Calu3 (cell line): ENCODE data around the gene RRP1. TPM values are rescaled to one million over a fixed set of nuclear protein-coding genes. Genes with fewer than 3 reads are reported as not detected.

Source experiments
- BruUV-seq: library from RNA; stranded (reverse); fragments of 400-500 nt; replicated peaks from 2 replicates; lab custom pipeline; 2021; lab: Mats Ljungman, UMichigan
- CTCF ChIA-PET: fragments of 300-600 bp; sonication (Branson Sonifier 250); formaldehyde crosslinking; loops from one replicate; lab custom pipeline; 2022; ENCODE audit warnings: antibody characterized with exemption; lab: Charles Lee
- DNase-seq: peaks from one replicate; pipeline ENCODE4 v3.0.0; 2022
- H3K27ac Mint-ChIP-seq: one replicate; pipeline ENCODE4 v1.8.0; 2022; ENCODE audit warnings: mixed read lengths; ENCODE audit not compliant: unreplicated experiment
- H3K27me3 Mint-ChIP-seq: one replicate; pipeline ENCODE4 v1.8.0; 2022; ENCODE audit warnings: mixed read lengths; ENCODE audit not compliant: unreplicated experiment
- H3K36me3 Mint-ChIP-seq: one replicate; pipeline ENCODE4 v1.8.0; 2022; ENCODE audit warnings: mild to moderate bottlenecking, moderate library complexity, mixed read lengths; ENCODE audit not compliant: insufficient read depth, unreplicated experiment
- H3K4me1 Mint-ChIP-seq: one replicate; pipeline ENCODE4 v1.8.0; 2022; ENCODE audit warnings: mild to moderate bottlenecking, low read depth, mixed read lengths; ENCODE audit not compliant: unreplicated experiment
- H3K4me3 Mint-ChIP-seq: one replicate; pipeline ENCODE4 v1.8.0; 2022; ENCODE audit warnings: mild to moderate bottlenecking, low read depth, moderate library complexity, mixed read lengths; ENCODE audit not compliant: unreplicated experiment
- H3K9me3 Mint-ChIP-seq: one replicate; pipeline ENCODE4 v1.8.0; 2022; ENCODE audit warnings: low read depth, mixed read lengths; ENCODE audit not compliant: unreplicated experiment
- CTCF ChIP-seq: fragments of 200-600 bp; IDR thresholded peaks from one replicate; pipeline ENCODE4 v1.8.0; 2022; ENCODE audit warnings: antibody characterized with exemption; ENCODE audit not compliant: unreplicated experiment
- intact Hi-C: fragments of 100-400 bp; cut with micrococcal nuclease; formaldehyde crosslinking; loops from one replicate; pipeline ENCODE4 v1.10.0; 2022; ENCODE audit not compliant: unreplicated experiment
- total RNA-seq: library from RNA; stranded (reverse); gene quantifications from 2 replicates; pipeline ENCODE4 v1.2.3, GENCODE V29; 2022

The RRP1 gene
- total RNA-seq, 1 experiment from 2014 or later = 37.2 TPM

DNA sequence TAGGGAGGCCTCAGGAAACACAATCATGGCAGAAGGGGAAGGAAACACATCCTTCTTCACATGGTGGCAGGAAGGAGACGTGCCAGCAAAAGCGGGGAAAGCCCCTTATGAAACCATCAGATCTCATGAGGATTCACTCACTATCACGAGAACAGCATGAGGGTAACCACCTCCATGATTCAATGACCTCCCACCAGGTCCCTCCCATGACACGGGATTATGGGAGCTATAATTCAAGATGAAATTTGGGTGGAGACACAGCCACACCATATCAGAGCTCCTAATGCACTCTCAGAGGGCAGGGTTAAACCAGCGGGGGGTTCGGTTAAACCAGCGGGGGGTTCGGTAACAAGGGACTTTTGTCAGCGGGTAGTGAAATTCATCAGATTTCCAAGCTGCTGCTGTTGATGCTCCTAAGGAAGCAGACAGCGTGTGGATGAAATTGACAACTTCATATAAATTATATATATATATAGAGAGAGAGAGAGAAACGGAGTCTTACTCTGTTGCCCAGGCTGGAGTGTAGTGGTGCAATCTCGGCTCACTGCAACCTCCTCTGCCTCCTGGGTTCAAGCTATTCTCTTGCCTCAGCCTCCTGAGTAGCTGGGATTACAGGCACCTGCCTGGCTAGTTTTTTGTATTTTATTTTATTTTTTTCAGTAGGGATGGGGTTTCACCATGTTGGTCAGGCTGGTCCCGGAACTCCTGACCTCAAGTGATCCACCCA, 17.5 kb upstream of the RRP1 start:
- intact Hi-C loops = no loop called here
- peaks cover 78% of the 10 kb centered on the region for H3K36me3 Mint-ChIP-seq
- no peaks in the 10 kb centered on the region for H3K27me3 Mint-ChIP-seq
- no TSS peak for BruUV-seq
- no peak for TF ChIP-seq CTCF
- peaks cover 19% of the 10 kb centered on the region for H3K4me1 Mint-ChIP-seq
- peak overlapping the region; percentile 50 for H3K27ac Mint-ChIP-seq
- H3K4me3 Mint-ChIP-seq = no peak overlapping the region
- no peak for DNase-seq
- CTCF ChIA-PET = no interaction called here
- no peaks in the 10 kb centered on the region for H3K9me3 Mint-ChIP-seq

GRCh38 chr21:43772425-43772821, 17.0 kb upstream of the RRP1 start:
- no peak overlapping the region for H3K27ac Mint-ChIP-seq
- H3K9me3 Mint-ChIP-seq = no peaks in the 10 kb centered on the region
- CTCF ChIA-PET = no interaction called here
- no peaks in the 10 kb centered on the region for H3K27me3 Mint-ChIP-seq
- intact Hi-C loops = no loop called here
- TF ChIP-seq CTCF = no peak
- BruUV-seq = no TSS peak
- peaks cover 79% of the 10 kb centered on the region for H3K36me3 Mint-ChIP-seq
- no peak overlapping the region for H3K4me3 Mint-ChIP-seq
- H3K4me1 Mint-ChIP-seq = peaks cover 19% of the 10 kb centered on the region
- DNase-seq = no peak

GRCh38 chr21:43774163-43774562, 15.2 kb upstream of the RRP1 start:
- Mint-ChIP-seq H3K4me1 (peaks cover 13% of the 10 kb centered on the region), H3K27me3 (no peaks in the 10 kb centered on the region)
- intact Hi-C loops = no loop called here

GRCh38 chr21:43775190-43775589, 14.2 kb upstream of the RRP1 start:
- BruUV-seq = TSS peak; percentile 73
- peak overlapping the region; percentile 84 for H3K27ac Mint-ChIP-seq
- CTCF ChIA-PET = no interaction called here

More at GRCh38 chr21:43774163-43774562, 15.2 kb upstream of the RRP1 start:
- Mint-ChIP-seq H3K27ac (peak overlapping the region; percentile 59), H3K36me3 (peaks cover 77% of the 10 kb centered on the region), H3K4me3 (peak overlapping the region; percentile 93), H3K9me3 (no peaks in the 10 kb centered on the region)
- CTCF ChIA-PET = no interaction called here
- no TSS peak for BruUV-seq
- no peak for DNase-seq
- TF ChIP-seq CTCF = no peak

More at GRCh38 chr21:43775190-43775589, 14.2 kb upstream of the RRP1 start:
- peaks cover 13% of the 10 kb centered on the region for H3K4me1 Mint-ChIP-seq
- no peaks in the 10 kb centered on the region for H3K27me3 Mint-ChIP-seq
- H3K36me3 Mint-ChIP-seq = peaks cover 76% of the 10 kb centered on the region
- H3K9me3 Mint-ChIP-seq = no peaks in the 10 kb centered on the region
- intact Hi-C loops = no loop called here
- H3K4me3 Mint-ChIP-seq = peak overlapping the region; percentile 93
- no peak for TF ChIP-seq CTCF
- no peak for DNase-seq
